HEK293 (cell line): Measurements from ENCODE around the gene RBM17.

ENCODE experiments used
- CTCF ChIP-seq: fragments of 450-650 bp; formaldehyde crosslinking; IDR thresholded peaks from 2 replicates; pipeline ENCODE4 v1.5.1; 2016; ENCODE audit warnings: missing biosample characterization, missing genetic modification characterization
- PBX3 ChIP-seq: sonication (generic); formaldehyde crosslinking; IDR thresholded peaks from 2 replicates; pipeline ENCODE4 v1.8.1; 2022; ENCODE audit warnings: mild to moderate bottlenecking, moderate library complexity, missing genetic modification reagents
- SCRT2 ChIP-seq: fragments of 450-650 bp; formaldehyde crosslinking; IDR thresholded peaks from 2 replicates; pipeline ENCODE4 v1.5.1; 2016; ENCODE audit warnings: missing biosample characterization, missing genetic modification characterization
- YY1 ChIP-seq: fragments of 450-650 bp; formaldehyde crosslinking; IDR thresholded peaks from 2 replicates; pipeline ENCODE4 v1.5.1; 2018; ENCODE audit warnings: missing biosample characterization, missing genetic modification characterization
- YY2 ChIP-seq: fragments of 450-650 bp; formaldehyde crosslinking; IDR thresholded peaks from 2 replicates; pipeline ENCODE4 v1.5.1; 2016; ENCODE audit warnings: missing biosample characterization, missing genetic modification characterization
- ZBTB17 ChIP-seq: fragments of 450-650 bp; formaldehyde crosslinking; IDR thresholded peaks from 2 replicates; pipeline ENCODE4 v1.5.1; 2016; ENCODE audit warnings: missing biosample characterization, missing genetic modification characterization
- ZBTB8A ChIP-seq: fragments of 450-650 bp; formaldehyde crosslinking; IDR thresholded peaks from 2 replicates; pipeline ENCODE4 v1.5.1; 2016; ENCODE audit warnings: missing biosample characterization, missing genetic modification characterization
- ZNF211 ChIP-seq: fragments of 450-650 bp; formaldehyde crosslinking; IDR thresholded peaks from 2 replicates; pipeline ENCODE4 v1.5.1; 2016; ENCODE audit warnings: low read depth, missing biosample characterization, missing genetic modification characterization
- ZNF24 ChIP-seq: fragments of 450-650 bp; formaldehyde crosslinking; IDR thresholded peaks from 2 replicates; pipeline ENCODE4 v1.5.1; 2016; ENCODE audit warnings: missing biosample characterization, missing genetic modification characterization
- ZNF600 ChIP-seq: fragments of 450-650 bp; formaldehyde crosslinking; IDR thresholded peaks from 2 replicates; pipeline ENCODE4 v1.5.1; 2016; ENCODE audit warnings: missing biosample characterization, missing genetic modification characterization

- no peak for TF ChIP-seq CTCF
- TF ChIP-seq YY2: no peak
- TF ChIP-seq ZNF600: no peak
- no peak for TF ChIP-seq SCRT2 (tag by site-specific recombination)
- no peak for TF ChIP-seq ZBTB8A (tag by site-specific recombination)
- no peak for TF ChIP-seq ZBTB17 (tag by site-specific recombination)
- no peak for TF ChIP-seq ZNF211 (tag by site-specific recombination)
- TF ChIP-seq PBX3: no peak
- TF ChIP-seq YY1: no peak
- no peak for TF ChIP-seq ZNF24 (tag by site-specific recombination)
Observed at GRCh38 chr10:6054884-6055283, 34.0 kb upstream of the RBM17 start.
